IPS DF 4.7 (cell line): ENCODE measurements around the gene CTH.
"Not testable (repeated sequence)": the region's sequence is repeated elsewhere in the genome, so short reads cannot be mapped to it uniquely, and the experiment has no call there.

Source experiments
- DNase-seq: peaks from one replicate; pipeline ENCODE4 v3.0.0-alpha.2; 2013; ENCODE audit warnings: low spot score; ENCODE audit errors: extremely low read depth

CTH gene

GRCh38 chr1:70410604-70411359 is at the start of gene CTH:
Gene CTH (plus strand): TSS chr1:70411268. CDS start chr1:70411416, 148 bp downstream.
- DNase-seq, result peak; percentile 89

GRCh38 chr1:70361727-70362398 is 49.2 kb upstream of the CTH start:
- no peak for DNase-seq

GRCh38 chr1:70364439-70364838 is 46.6 kb upstream of the CTH start:
- no peak for DNase-seq

GRCh38 chr1:70366425-70366952 is 44.6 kb upstream of the CTH start:
- not testable (repeated sequence) for DNase-seq

- DNase-seq, result not testable (repeated sequence)
Observed at GRCh38 chr1:70366997-70367396, 44.1 kb upstream of the CTH start.

- not testable (repeated sequence) for DNase-seq
Observed at GRCh38 chr1:70367397-70367796, 43.7 kb upstream of the CTH start.

- not testable (repeated sequence) for DNase-seq
Observed at GRCh38 chr1:70371586-70371985, 39.5 kb upstream of the CTH start.

GRCh38 chr1:70372426-70372825 is 38.6 kb upstream of the CTH start:
- no peak for DNase-seq

- not testable (repeated sequence) for DNase-seq
Observed at GRCh38 chr1:70373580-70373979, 37.5 kb upstream of the CTH start.

GRCh38 chr1:70376196-70376595 is 34.9 kb upstream of the CTH start:
- DNase-seq, result no peak

GRCh38 chr1:70382682-70383081 is 28.4 kb upstream of the CTH start:
- no peak for DNase-seq

- DNase-seq, result no peak
Observed at GRCh38 chr1:70383483-70383882, 27.6 kb upstream of the CTH start.

GRCh38 chr1:70384542-70384941 is 26.5 kb upstream of the CTH start:
- no peak for DNase-seq

GRCh38 chr1:70385477-70385876 is 25.6 kb upstream of the CTH start:
- no peak for DNase-seq

GRCh38 chr1:70386121-70386520 is 24.9 kb upstream of the CTH start:
- DNase-seq, result no peak

GRCh38 chr1:70387507-70387906 is 23.6 kb upstream of the CTH start:
- no peak for DNase-seq

GRCh38 chr1:70392626-70393025 is 18.4 kb upstream of the CTH start:
- no peak for DNase-seq

- DNase-seq, result no peak
Observed at GRCh38 chr1:70396607-70397006, 14.5 kb upstream of the CTH start.

GRCh38 chr1:70397013-70397412 is 14.1 kb upstream of the CTH start:
- DNase-seq, result no peak

- DNase-seq, result no peak
Observed at GRCh38 chr1:70400335-70400734, 10.7 kb upstream of the CTH start.

GRCh38 chr1:70401974-70402373 is 9.1 kb upstream of the CTH start:
- DNase-seq, result no peak

- no peak for DNase-seq
Observed at GRCh38 chr1:70403759-70404158, 7.3 kb upstream of the CTH start.
